Hepatocyte (in vitro differentiated cells): ENCODE results near the gene SAP30BP.

Experiments used
- EZH2phosphoT487 ChIP-seq: fragments of 200-600 bp; sonication (generic); IDR thresholded peaks from one replicate; pipeline ENCODE4 v1.6.1; 2018; ENCODE audit warnings: antibody characterized with exemption, mild to moderate bottlenecking, low read depth, moderate library complexity; ENCODE audit not compliant: unreplicated experiment, severe bottlenecking
- TF ChIP-seq, protein P1 (sequence below): fragments of 200-600 bp; sonication (generic); IDR thresholded peaks from 2 replicates; pipeline ENCODE4 v1.5.1; 2016; ENCODE audit warnings: antibody characterized with exemption, mild to moderate bottlenecking; ENCODE audit not compliant: poor library complexity

DNA sequence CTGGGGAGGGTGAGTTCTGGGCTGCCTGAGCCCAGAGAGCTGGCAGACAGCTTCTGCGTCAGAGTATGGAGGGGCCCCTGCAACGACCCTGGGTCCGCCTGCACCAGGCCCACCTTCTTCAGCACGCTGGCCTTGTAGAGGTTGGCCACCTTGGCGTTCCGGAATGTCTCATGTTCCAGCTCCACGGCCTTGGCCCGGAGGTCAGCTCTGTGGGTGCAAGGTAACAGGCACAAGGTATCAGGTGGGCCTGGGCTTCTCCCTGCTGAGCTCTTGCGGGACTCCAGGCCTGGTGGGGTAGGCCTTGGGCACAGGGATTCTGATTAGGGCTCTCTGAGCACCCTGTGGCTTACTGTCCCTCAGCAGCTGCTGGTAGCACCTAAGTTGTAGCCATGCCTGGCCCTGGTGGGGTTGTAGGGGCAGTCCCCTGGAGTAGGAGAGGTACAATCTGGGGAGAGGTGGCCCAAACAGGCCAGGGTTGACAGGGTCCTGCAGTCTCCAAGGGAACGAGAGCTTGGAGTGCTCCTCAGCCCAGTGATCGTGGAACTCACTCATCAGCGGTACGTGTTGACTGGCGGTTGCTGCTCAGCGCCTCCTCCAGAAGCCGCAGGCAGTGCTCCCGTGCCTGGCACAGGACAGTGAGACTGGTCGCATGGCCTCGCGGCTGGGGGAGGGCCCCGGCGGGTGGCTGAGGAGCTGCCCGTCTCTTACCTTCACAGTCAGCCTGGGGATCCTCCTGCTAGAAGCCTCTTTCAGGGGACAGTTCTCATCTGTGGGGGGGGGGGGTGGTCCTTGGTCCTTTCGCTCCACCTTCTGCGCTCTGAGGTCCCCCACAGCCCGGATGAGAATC, 36.8 kb upstream of the SAP30BP start:
- TF ChIP-seq, protein P1, sequence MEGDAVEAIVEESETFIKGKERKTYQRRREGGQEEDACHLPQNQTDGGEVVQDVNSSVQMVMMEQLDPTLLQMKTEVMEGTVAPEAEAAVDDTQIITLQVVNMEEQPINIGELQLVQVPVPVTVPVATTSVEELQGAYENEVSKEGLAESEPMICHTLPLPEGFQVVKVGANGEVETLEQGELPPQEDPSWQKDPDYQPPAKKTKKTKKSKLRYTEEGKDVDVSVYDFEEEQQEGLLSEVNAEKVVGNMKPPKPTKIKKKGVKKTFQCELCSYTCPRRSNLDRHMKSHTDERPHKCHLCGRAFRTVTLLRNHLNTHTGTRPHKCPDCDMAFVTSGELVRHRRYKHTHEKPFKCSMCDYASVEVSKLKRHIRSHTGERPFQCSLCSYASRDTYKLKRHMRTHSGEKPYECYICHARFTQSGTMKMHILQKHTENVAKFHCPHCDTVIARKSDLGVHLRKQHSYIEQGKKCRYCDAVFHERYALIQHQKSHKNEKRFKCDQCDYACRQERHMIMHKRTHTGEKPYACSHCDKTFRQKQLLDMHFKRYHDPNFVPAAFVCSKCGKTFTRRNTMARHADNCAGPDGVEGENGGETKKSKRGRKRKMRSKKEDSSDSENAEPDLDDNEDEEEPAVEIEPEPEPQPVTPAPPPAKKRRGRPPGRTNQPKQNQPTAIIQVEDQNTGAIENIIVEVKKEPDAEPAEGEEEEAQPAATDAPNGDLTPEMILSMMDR, result no peak
- no peak for TF ChIP-seq EZH2phosphoT487
